Measurements from ENCODE around the gene NUFIP1.
A peak's percentile ranks its signal among the peaks of the same experiment; 100 is the strongest.
"Not testable (repeated sequence)": the region's sequence is repeated elsewhere in the genome, so short reads cannot be mapped to it uniquely, and the experiment has no call there.

The NUFIP1 gene

GRCh38 chr13:44989071-44989889 is at the start of gene NUFIP1, which contains the start of gene GPALPP1:
Gene NUFIP1 (minus strand): TSS chr13:44989471. CDS start chr13:44989436, 35 bp downstream.
Gene GPALPP1 (plus strand): TSS chr13:44989538. CDS start chr13:44989655, 117 bp downstream.
- DNase-seq, result peak; percentile 97

GRCh38 chr13:45036206-45036605 is 46.9 kb upstream of the NUFIP1 start:
- no peak for DNase-seq

GRCh38 chr13:45034342-45034741 is 45.1 kb upstream of the NUFIP1 start:
- no peak for DNase-seq

- DNase-seq, result no peak
Observed at GRCh38 chr13:45024847-45025246, 35.6 kb upstream of the NUFIP1 start.

- no peak for DNase-seq
Observed at GRCh38 chr13:45021250-45021649, 32.0 kb upstream of the NUFIP1 start.

- not testable (repeated sequence) for DNase-seq
Observed at GRCh38 chr13:45019981-45020380, 30.7 kb upstream of the NUFIP1 start.

- no peak for DNase-seq
Observed at GRCh38 chr13:45016792-45017425, 27.6 kb upstream of the NUFIP1 start.

- no peak for DNase-seq
Observed at GRCh38 chr13:45015300-45015699, 26.0 kb upstream of the NUFIP1 start.

GRCh38 chr13:45011198-45011597 is 21.9 kb upstream of the NUFIP1 start:
- DNase-seq, result peak; percentile 1

- DNase-seq, result no peak
Observed at GRCh38 chr13:45007823-45008222, 18.6 kb upstream of the NUFIP1 start.

GRCh38 chr13:45007225-45007624 is 18.0 kb upstream of the NUFIP1 start:
- DNase-seq, result no peak

- DNase-seq, result no peak
Observed at GRCh38 chr13:45004096-45004495, 14.8 kb upstream of the NUFIP1 start.

GRCh38 chr13:45003417-45003816 is 14.1 kb upstream of the NUFIP1 start:
- DNase-seq, result no peak

- no peak for DNase-seq
Observed at GRCh38 chr13:44989941-44990340, 670 bp upstream of the NUFIP1 start.

- no peak for DNase-seq
Observed at GRCh38 chr13:44978328-44978727, 10.9 kb downstream of the NUFIP1 start.

GRCh38 chr13:44976949-44977583 is 12.2 kb downstream of the NUFIP1 start:
- DNase-seq, result no peak

GRCh38 chr13:44976196-44976595 is 13.1 kb downstream of the NUFIP1 start:
- no peak for DNase-seq

- peak; percentile 38 for DNase-seq
Observed at GRCh38 chr13:44974056-44974793, 15.0 kb downstream of the NUFIP1 start.

- DNase-seq, result peak; percentile 46
Observed at GRCh38 chr13:44972956-44973581, 16.2 kb downstream of the NUFIP1 start.

- no peak for DNase-seq
Observed at GRCh38 chr13:44971656-44972595, 17.3 kb downstream of the NUFIP1 start.

All from inflammatory macrophage treated with lipopolysaccharide for 4 hours (primary cell).